Central memory CD4-positive, alpha-beta T cell (primary cell): ENCODE data around the gene EPHA4.

ENCODE experiments used
- DNase-seq: peaks from one replicate; pipeline ENCODE4 v3.0.0; 2022

Gene EPHA4

GRCh38 chr2:221381928-221382488, 190.1 kb downstream of the EPHA4 start:
- no peak for DNase-seq

GRCh38 chr2:221380686-221381085, 191.4 kb downstream of the EPHA4 start:
- DNase-seq, result no peak

DNA sequence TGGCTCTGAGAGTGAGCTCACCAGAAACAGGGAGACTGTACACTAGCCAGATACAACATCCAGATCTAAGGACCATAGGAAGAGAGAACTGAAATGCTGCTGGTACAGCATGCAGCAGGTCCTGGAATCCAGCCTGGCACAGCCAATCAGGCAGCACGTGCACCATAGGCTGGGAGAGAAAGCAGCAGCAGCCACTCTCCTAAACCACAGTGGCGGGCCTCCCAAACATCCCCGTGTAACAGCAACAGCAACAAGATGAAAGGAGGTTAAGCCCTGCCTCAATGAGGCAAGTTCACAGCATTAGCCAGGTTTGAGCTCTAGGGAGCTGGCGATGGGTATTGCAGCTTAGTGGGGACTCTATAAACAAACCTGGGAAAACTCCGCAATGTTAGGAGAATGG, 192.0 kb downstream of the EPHA4 start:
- no peak for DNase-seq

- no peak for DNase-seq
These were observed 194.5 kb downstream of the EPHA4 start for GRCh38 chr2:221377597-221377996.

GRCh38 chr2:221377066-221377465, 195.0 kb downstream of the EPHA4 start:
- DNase-seq, result no peak

- no peak for DNase-seq
These were observed 197.9 kb downstream of the EPHA4 start for GRCh38 chr2:221374234-221374633.

DNA sequence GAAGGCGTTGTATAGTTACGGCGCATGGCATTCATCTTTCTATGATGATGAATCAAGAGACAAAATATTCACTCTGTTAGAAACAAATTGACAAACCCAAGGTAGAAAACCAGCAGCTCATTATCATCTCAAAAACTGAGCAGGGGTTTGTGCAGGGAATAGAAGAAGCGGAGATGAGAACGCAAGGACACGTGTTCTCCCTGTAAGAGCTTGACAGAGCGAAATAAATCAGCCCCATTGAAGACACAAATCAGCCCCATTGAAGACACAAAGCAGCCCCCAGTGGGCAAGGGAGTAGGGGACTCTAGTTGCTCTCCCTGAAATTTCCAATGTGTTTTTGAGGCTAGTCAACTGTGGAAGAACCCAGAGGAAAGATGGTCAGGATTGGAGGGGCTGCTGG, 199.2 kb downstream of the EPHA4 start:
- no peak for DNase-seq

GRCh38 chr2:221372159-221372884, 199.8 kb downstream of the EPHA4 start:
- no peak for DNase-seq

- DNase-seq, result no peak
These were observed 200.8 kb downstream of the EPHA4 start for GRCh38 chr2:221371347-221371746.

DNA sequence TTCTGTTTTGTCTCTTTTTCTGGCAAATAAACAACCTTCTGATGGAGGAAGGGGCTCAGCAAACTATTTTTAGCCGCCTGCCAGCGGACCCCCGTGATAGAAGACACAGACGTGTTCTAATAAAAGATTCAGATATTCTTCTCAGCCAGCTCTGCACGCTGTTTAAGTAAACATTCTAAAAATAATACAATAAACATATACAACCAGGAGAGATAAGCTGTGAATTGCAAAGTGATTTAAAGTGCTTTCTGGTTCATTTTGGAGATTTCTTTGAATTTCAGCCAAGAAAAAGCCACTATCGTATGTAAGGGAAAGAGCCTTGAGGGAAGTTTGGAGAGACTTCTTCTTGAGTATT, 201.3 kb downstream of the EPHA4 start:
- DNase-seq, result no peak

DNA sequence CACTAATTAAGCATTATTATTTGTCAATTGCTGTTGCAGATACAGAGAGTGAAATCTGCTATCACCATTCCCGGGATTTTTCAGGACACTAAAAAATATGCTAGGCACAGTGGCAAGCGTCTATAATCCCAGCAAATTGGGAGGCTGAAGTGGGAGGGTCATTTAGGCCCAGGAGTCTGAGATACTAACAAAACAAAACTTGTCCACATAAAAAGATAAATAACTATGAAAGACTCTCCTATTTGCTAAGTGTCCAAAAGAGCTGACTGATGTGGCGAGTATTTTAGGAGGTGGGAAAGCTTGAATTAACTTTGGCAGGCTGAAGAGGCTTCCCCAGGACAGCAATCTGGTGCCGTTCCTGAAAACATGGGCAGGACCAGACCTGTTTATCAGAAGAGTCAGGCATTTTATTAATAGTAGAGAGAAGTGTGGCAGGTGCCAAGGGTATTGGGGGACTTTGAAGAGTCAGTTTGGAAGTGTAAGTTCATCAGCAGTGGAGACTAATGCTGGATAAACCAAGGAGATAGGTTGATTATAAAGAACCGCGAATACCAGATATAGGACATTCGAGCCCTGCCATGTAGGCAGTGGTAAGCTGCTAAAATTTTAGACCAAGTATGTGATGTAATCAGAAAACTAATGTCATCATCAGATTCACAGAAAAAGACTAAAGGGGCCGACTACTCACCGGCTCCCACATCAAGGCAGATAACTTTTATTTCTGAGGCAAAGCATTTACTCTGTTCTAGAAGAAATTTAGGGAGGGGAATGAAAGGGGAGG, 201.8 kb downstream of the EPHA4 start:
- no peak for DNase-seq
